K562 (cell line): ENCODE measurements around the gene ERVK3-1. TPM values are rescaled to one million over a fixed set of nuclear protein-coding genes. Genes with fewer than 3 reads are reported as not detected.

Experiments used
- ATF3 ChIP-seq, 2 experiments: fragments of 450-650 bp in 1 of 2; sonication (generic) in 1 of 2; formaldehyde crosslinking in 1 of 2; IDR thresholded peaks in 1 of 2; conservative IDR thresholded peaks in 1 of 2; 2 replicates each; pipeline versions ENCODE4 v1.6.1 to v1.8.1; 2016 to 2023; ENCODE audit warnings: mild to moderate bottlenecking in 2 of 2, moderate library complexity in 2 of 2, inconsistent platforms in 1 of 2, missing genetic modification reagents in 1 of 2
- E2F1 ChIP-seq: sonication (generic); formaldehyde crosslinking; IDR thresholded peaks from 2 replicates; pipeline ENCODE4 v1.8.1; 2023; ENCODE audit warnings: mild to moderate bottlenecking, missing genetic modification reagents, moderate library complexity
- HLTF ChIP-seq: fragments of 450-650 bp; IDR thresholded peaks from 2 replicates; pipeline ENCODE4 v1.6.1; 2016
- JUN ChIP-seq, 2 experiments: sonication (generic) in 1 of 2; formaldehyde crosslinking in 1 of 2; IDR thresholded peaks; 2 replicates each; pipeline versions ENCODE4 v1.6.1 to v1.8.0; 2012 to 2022; ENCODE audit warnings: borderline replicate concordance in 2 of 2, mild to moderate bottlenecking in 2 of 2, improper control_type of control experiment in 1 of 2, low read depth in 1 of 2, low read length in 1 of 2, missing genetic modification reagents in 1 of 2
- KLF13 ChIP-seq: fragments of 450-650 bp; IDR thresholded peaks from 2 replicates; pipeline ENCODE4 v1.6.1; 2016; ENCODE audit warnings: missing genetic modification characterization, low read depth, mild to moderate bottlenecking, missing compliant biosample characterization, moderate library complexity, borderline replicate concordance
- MTF1 ChIP-seq: fragments of 250-450 bp; sonication (Bioruptor Pico); IDR thresholded peaks from 2 replicates; pipeline ENCODE4 v1.9.0; 2021; ENCODE audit warnings: moderate library complexity, mild to moderate bottlenecking, inconsistent platforms, borderline replicate concordance
- NCOA6 ChIP-seq: fragments of 450-650 bp; IDR thresholded peaks from 2 replicates; pipeline ENCODE4 v1.6.1; 2017; ENCODE audit warnings: mild to moderate bottlenecking
- NR2C1 ChIP-seq, 2 experiments: fragments of 450-650 bp; IDR thresholded peaks; 2 replicates each; pipeline ENCODE4 v1.6.1; 2017; ENCODE audit warnings: mild to moderate bottlenecking in 2 of 2, antibody characterized with exemption in 1 of 2, inconsistent platforms in 1 of 2, missing compliant biosample characterization in 1 of 2, missing genetic modification characterization in 1 of 2
- NR4A1 ChIP-seq, 2 experiments: fragments of 250-450 bp in 1 of 2; fragments of 450-650 bp in 1 of 2; sonication (Bioruptor Pico) in 1 of 2; IDR thresholded peaks; 2 replicates each; pipeline versions ENCODE4 v1.4.0 to v1.6.1; 2016 to 2020; ENCODE audit warnings: mild to moderate bottlenecking in 2 of 2, missing compliant biosample characterization in 1 of 2, missing genetic modification characterization in 1 of 2, moderate library complexity in 1 of 2
- PHTF2 ChIP-seq: fragments of 250-450 bp; sonication (Bioruptor Pico); IDR thresholded peaks from 2 replicates; pipeline ENCODE4 v1.5.0; 2021; ENCODE audit warnings: mild to moderate bottlenecking
- PPARD ChIP-seq: fragments of 250-450 bp; sonication (Bioruptor Pico); IDR thresholded peaks from 2 replicates; pipeline ENCODE4 v1.8.0; 2022; ENCODE audit warnings: inconsistent platforms, mild to moderate bottlenecking, moderate library complexity
- SRF ChIP-seq, 2 experiments: fragments of 250-450, 450-650 bp in 1 of 2; sonication (Bioruptor Pico) in 1 of 2; sonication (generic) in 1 of 2; formaldehyde crosslinking; IDR thresholded peaks; 2 replicates each; pipeline versions ENCODE4 v1.5.0 to v1.5.1; 2020 to 2022; ENCODE audit warnings: mild to moderate bottlenecking in 1 of 2, missing genetic modification reagents in 1 of 2
- USF1 ChIP-seq: sonication (generic); formaldehyde crosslinking; IDR thresholded peaks from 2 replicates; pipeline ENCODE4 v1.9.0; 2022; ENCODE audit warnings: mild to moderate bottlenecking, missing genetic modification reagents
- ZNF232 ChIP-seq: sonication (generic); formaldehyde crosslinking; IDR thresholded peaks from 2 replicates; pipeline ENCODE4 v1.8.0; 2022; ENCODE audit warnings: mild to moderate bottlenecking, missing genetic modification reagents
- ZNF561 ChIP-seq: fragments of 450-650 bp; formaldehyde crosslinking; conservative IDR thresholded peaks from 2 replicates; pipeline ENCODE4 v1.4.0; 2020; ENCODE audit warnings: mild to moderate bottlenecking, moderate library complexity
- ZZZ3 ChIP-seq: fragments of 450-650 bp; IDR thresholded peaks from 2 replicates; pipeline ENCODE4 v1.6.1; 2016; ENCODE audit warnings: antibody characterized with exemption, mild to moderate bottlenecking, moderate library complexity
- polyA plus RNA-seq, 8 experiments: library from polyadenylated mRNA; depleted of rRNA in 4 of 8; stranded (reverse) in 5 of 8; unstranded in 3 of 8; fragments of >200 nt; fragmentation: Nextera tagmentation in 2 of 8; fragmentation: Illumina TruSeq in 1 of 8; extraction: Ambion mirVana in 2 of 8; extraction: Trizol in 1 of 8; gene quantifications; 2 replicates each; pipeline versions ENCODE4 v1.2.1 to v1.2.3, GENCODE V29; 2011 to 2014; ENCODE audit warnings: inconsistent platforms in 1 of 8, missing spikeins in 1 of 8
- total RNA-seq, 7 experiments: library from RNA; depleted of rRNA in 6 of 7; stranded (reverse); fragments of >200 nt in 6 of 7; fragmentation: Illumina TruSeq in 2 of 7; extraction: Trizol in 2 of 7; gene quantifications; 2 replicates each; pipeline versions ENCODE4 v1.2.1 to v1.2.3, GENCODE V29; 2011 to 2021; ENCODE audit warnings: low replicate concordance in 1 of 7
- TF ChIP-seq, protein P1 (sequence below): IDR thresholded peaks from 2 replicates; pipeline ENCODE4 v1.6.1; 2012; ENCODE audit warnings: low read depth, low read length, improper control_type of control experiment, borderline replicate concordance
- TF ChIP-seq, protein P2 (sequence below): sonication (generic); formaldehyde crosslinking; IDR thresholded peaks from 2 replicates; pipeline ENCODE4 v1.8.0; 2022; ENCODE audit warnings: mild to moderate bottlenecking, missing genetic modification reagents, borderline replicate concordance

ERVK3-1 gene
- total and polyA plus RNA-seq, 9 of the 15 experiments (the other 6 are each of a cell fraction or from before 2014, with no cell fraction given) = 87.6 to 299 (median 119) TPM

- TF ChIP-seq NR4A1 (CRISPR knock-in tag; IDR thresholded peaks at IDR 0.05) (no peak), NR4A1 (tag; IDR thresholded peaks at IDR 0.05) (no peak), JUN (IDR thresholded peaks at IDR 0.05; ENCODE audit: borderline replicate concordance, low read depth, low read length) (no peak), JUN (CRISPR knock-in tag; IDR thresholded peaks at IDR 0.05; ENCODE audit: borderline replicate concordance) (0 out of 2 replicates have a peak, but pooled peaks have one; percentile 31), E2F1 (CRISPR knock-in tag) (peak; percentile 84), HLTF (no peak), USF1 (CRISPR knock-in tag) (no peak), ZNF561 (no peak), ATF3 (IDR thresholded peaks at IDR 0.05) (no peak), ATF3 (CRISPR knock-in tag; conservative IDR thresholded peaks at IDR 0.05) (0 out of 2 replicates have a peak, but pooled peaks have one; percentile 45), KLF13 (tag) (no peak), ZNF232 (0 out of 2 replicates have a peak, but pooled peaks have one; percentile 46), NR2C1 (IDR thresholded peaks at IDR 0.05) (no peak), NR2C1 (tag; IDR thresholded peaks at IDR 0.05) (no peak), PPARD (CRISPR knock-in tag) (no peak), PHTF2 (no peak), ZZZ3 (no peak), MTF1 (CRISPR knock-in tag) (no peak), NCOA6 (peak; percentile 87), SRF (CRISPR knock-in tag; IDR thresholded peaks at IDR 0.05) (0 out of 4 replicates have a peak, but pooled peaks of 1 of the 2 experiments have one; percentile 63)
- TF ChIP-seq, protein P1, sequence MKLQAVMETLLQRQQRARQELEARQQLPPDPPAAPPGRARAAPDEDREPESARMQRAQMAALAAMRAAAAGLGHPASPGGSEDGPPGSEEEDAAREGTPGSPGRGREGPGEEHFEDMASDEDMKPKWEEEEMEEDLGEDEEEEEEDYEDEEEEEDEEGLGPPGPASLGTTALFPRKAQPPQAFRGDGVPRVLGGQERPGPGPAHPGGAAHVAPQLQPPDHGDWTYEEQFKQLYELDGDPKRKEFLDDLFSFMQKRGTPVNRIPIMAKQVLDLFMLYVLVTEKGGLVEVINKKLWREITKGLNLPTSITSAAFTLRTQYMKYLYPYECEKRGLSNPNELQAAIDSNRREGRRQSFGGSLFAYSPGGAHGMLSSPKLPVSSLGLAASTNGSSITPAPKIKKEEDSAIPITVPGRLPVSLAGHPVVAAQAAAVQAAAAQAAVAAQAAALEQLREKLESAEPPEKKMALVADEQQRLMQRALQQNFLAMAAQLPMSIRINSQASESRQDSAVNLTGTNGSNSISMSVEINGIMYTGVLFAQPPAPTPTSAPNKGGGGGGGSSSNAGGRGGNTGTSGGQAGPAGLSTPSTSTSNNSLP = 0 out of 2 replicates have a peak, but pooled peaks have one; percentile 32
- TF ChIP-seq, protein P2, sequence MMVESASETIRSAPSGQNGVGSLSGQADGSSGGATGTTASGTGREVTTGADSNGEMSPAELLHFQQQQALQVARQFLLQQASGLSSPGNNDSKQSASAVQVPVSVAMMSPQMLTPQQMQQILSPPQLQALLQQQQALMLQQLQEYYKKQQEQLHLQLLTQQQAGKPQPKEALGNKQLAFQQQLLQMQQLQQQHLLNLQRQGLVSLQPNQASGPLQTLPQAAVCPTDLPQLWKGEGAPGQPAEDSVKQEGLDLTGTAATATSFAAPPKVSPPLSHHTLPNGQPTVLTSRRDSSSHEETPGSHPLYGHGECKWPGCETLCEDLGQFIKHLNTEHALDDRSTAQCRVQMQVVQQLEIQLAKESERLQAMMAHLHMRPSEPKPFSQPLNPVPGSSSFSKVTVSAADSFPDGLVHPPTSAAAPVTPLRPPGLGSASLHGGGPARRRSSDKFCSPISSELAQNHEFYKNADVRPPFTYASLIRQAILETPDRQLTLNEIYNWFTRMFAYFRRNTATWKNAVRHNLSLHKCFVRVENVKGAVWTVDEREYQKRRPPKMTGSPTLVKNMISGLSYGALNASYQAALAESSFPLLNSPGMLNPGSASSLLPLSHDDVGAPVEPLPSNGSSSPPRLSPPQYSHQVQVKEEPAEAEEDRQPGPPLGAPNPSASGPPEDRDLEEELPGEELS = 0 out of 2 replicates have a peak, but pooled peaks have one; percentile 38
These were observed 12.4 kb downstream of the ERVK3-1 start (continued) for GRCh38 chr19:58317476-58318072.
